Heart right ventricle (tissue), 16 donors: Measurements from ENCODE around the gene SPG11. TPM values are rescaled to one million over a fixed set of nuclear protein-coding genes. Genes with fewer than 3 reads are reported as not detected.
"Not testable (repeated sequence)": the region's sequence is repeated elsewhere in the genome, so short reads cannot be mapped to it uniquely, and the experiment has no call there.

Experiments
- ATAC-seq, 8 donors: fragments of 200-7000 bp; cut with Tn5 transposase; one replicate each; pipeline ENCODE4 v1.9.1; 2020; ENCODE audit warnings: mild to moderate bottlenecking in 8 of 8, moderate library complexity in 8 of 8, moderate number of reproducible peaks in 1 of 8
- DNase-seq, 2 donors: peaks; one replicate each; pipeline ENCODE4 v3.0.0-alpha.2; 2020
- H3K27ac ChIP-seq, 10 donors: fragments of 200-600 bp; sonication (generic) in 2 of 10; one replicate each; pipeline versions ENCODE4 v1.5.0 to v1.8.0; 2020 to 2022; ENCODE audit warnings: mild to moderate bottlenecking in 3 of 10
- H3K27me3 ChIP-seq, 7 donors: fragments of 200-600 bp; one replicate each; pipeline ENCODE4 v1.8.0; 2021 to 2022; ENCODE audit warnings: mild to moderate bottlenecking in 2 of 7
- H3K36me3 ChIP-seq, 9 donors: fragments of 200-600 bp; sonication (generic) in 1 of 9; one replicate each; pipeline versions ENCODE4 v1.5.0 to v1.8.0; 2020 to 2022; ENCODE audit warnings: mild to moderate bottlenecking in 2 of 9
- H3K4me1 ChIP-seq, 9 donors: fragments of 200-600 bp; sonication (generic) in 1 of 9; one replicate each; pipeline versions ENCODE4 v1.5.0 to v1.8.0; 2020 to 2022; ENCODE audit warnings: mild to moderate bottlenecking in 4 of 9
- H3K4me3 ChIP-seq, 10 donors: fragments of 200-600 bp; sonication (generic) in 2 of 10; one replicate each; pipeline versions ENCODE4 v1.5.0 to v1.8.0; 2020 to 2022; ENCODE audit warnings: mild to moderate bottlenecking in 7 of 10, moderate library complexity in 2 of 10
- H3K9me3 ChIP-seq, 11 donors: fragments of 200-600 bp in 10 of 11; sonication (generic) in 2 of 11; one replicate each; pipeline versions ENCODE4 v1.5.0 to v1.8.0; 2013 to 2022; ENCODE audit warnings: mild to moderate bottlenecking in 2 of 11, control low read depth in 1 of 11, moderate library complexity in 1 of 11
- CTCF ChIP-seq, 9 donors: fragments of 200-600 bp; sonication (generic) in 2 of 9; IDR thresholded peaks; one replicate each; pipeline versions ENCODE4 v1.5.0 to v1.8.0; 2021 to 2022; ENCODE audit warnings: antibody characterized with exemption in 9 of 9, mild to moderate bottlenecking in 5 of 9, moderate library complexity in 1 of 9
- WGBS, 2 donors: extraction: QIAGEN DNeasy Blood & Tissue Kit; methylation state at CpG; one replicate each; pipeline ENCODE4 v1.1.7; 2013; ENCODE audit warnings: inconsistent platforms in 1 of 2; 5-methylcytosine and 5-hydroxymethylcytosine counted together
- intact Hi-C, 10 donors: fragments of 100-400 bp; cut with DNase I; formaldehyde crosslinking; loops; one replicate each; pipeline versions ENCODE4 v1.11.1 to v1.14.2; 2022
- polyA plus RNA-seq, 2 donors: library from polyadenylated mRNA; stranded (reverse); fragments of 200-250 nt; gene quantifications; one replicate each; pipeline ENCODE4 v1.2.3, GENCODE V29; 2013
- total RNA-seq, 10 donors: library from RNA; stranded (reverse); fragmentation: NEBNext Ultra II Directional in 3 of 10; extraction: Animal tissue kit (Norgen Biotek cat#: 25700) in 3 of 10; gene quantifications; one replicate each; pipeline versions ENCODE4 v1.2.1 to v1.2.4, GENCODE V29; 2021 to 2023
- donor health status: Arrhythmogenic right ventricular cardiomyopathy.
- donor health status: ischemic (EF 13 %, LVEDD 7.1; RV severe dilation, severe dysfunction).
- donor health status: healthy with polysubstance abuse.
- donor health status: DM: no; HTN: yes; CAD: no.
- donor health status: DM: no; HTN: no; CAD: no.
- donor health status: ischemic (EF 25% LVEDD 6.9; RV normal size, moderate dysfunction).
- donor health status: ischemic (EF 25% LVEDD 5.7; RV mildly dilated, moderate dysfunction).
- donor health status: healthy.
- donor health status: DM: yes; HTN: yes; CAD: no.
- donor health status: Ischemic cardiomyopathy.
- donor health status: ischemic (EF 35%, LVEDD 5.7; RV mildly dilated, moderate dysfunction).
- donor health status: nonischemic (EF 11% LVEDD 7.7; RV severe dilation, severe dysfunction).
- donor health status: DM: yes; HTN: yes; CAD: no.
- donor health status: PGD.
- donor health status: ischemic (EF 29% LVEDD 5.4; RV normal size, mild dysfunction).
- donor health status: nonischemic (EF 23%, LVEDD 6.1; RV moderate dilation, normal function).

SPG11 gene
- total and polyA plus RNA-seq, 12 donors: 17.4 to 63.4 (median 50.4) TPM

- H3K9me3 ChIP-seq: no peaks in the 10 kb centered on the region
- peak in 7 of 8 donors; percentile 40 to 86 (median 76) for ATAC-seq
- peaks cover 0 to 34% (median 0%) of the 10 kb centered on the region in 9 donors for H3K36me3 ChIP-seq
- intact Hi-C loops: no loop called here
- H3K4me3 ChIP-seq: no peak overlapping the region
- WGBS, 2 donors: 55 to 66% methylated on average over 5 of the region's 5 CpGs
- H3K4me1 ChIP-seq: peaks cover 4 to 75% (median 45%) of the 10 kb centered on the region in 9 donors
- H3K27me3 ChIP-seq: no peaks in the 10 kb centered on the region
- peak in 4 of 9 donors; percentile 27 to 38 (median 33) for TF ChIP-seq CTCF (IDR thresholded peaks at IDR 0.05)
- peak overlapping the region in 3 of 10 donors; percentile 27 to 45 (median 32) for H3K27ac ChIP-seq
- peak in 1 of 2 donors; percentile 18 for DNase-seq
Measured at GRCh38 chr15:44545913-44546802, 117.3 kb downstream of the SPG11 start.

GRCh38 chr15:44544745-44545144, 118.7 kb downstream of the SPG11 start:
- H3K4me3 ChIP-seq, H3K27ac ChIP-seq, H3K9me3 ChIP-seq, DNase-seq, intact Hi-C loops, H3K27me3 ChIP-seq, ATAC-seq: not testable (repeated sequence)
- WGBS, 2 donors: 95% methylated on average over 5 of the region's 5 CpGs
- Histone ChIP-seq H3K36me3 (peaks cover 0 to 39% (median 0%) of the 10 kb centered on the region in 9 donors), H3K4me1 (peaks cover 4 to 77% (median 54%) of the 10 kb centered on the region in 9 donors)

- DNase-seq: no peak
- no peak for ATAC-seq
- intact Hi-C loops: no loop called here
- Histone ChIP-seq H3K27me3 (no peaks in the 10 kb centered on the region), H3K9me3 (no peaks in the 10 kb centered on the region), H3K27ac (peak overlapping the region in 4 of 10 donors; percentile 5 to 50 (median 46)), H3K4me3 (no peak overlapping the region), H3K4me1 (peaks cover 4 to 88% (median 70%) of the 10 kb centered on the region in 9 donors), H3K36me3 (peaks cover 0 to 37% (median 0%) of the 10 kb centered on the region in 9 donors)
- no peak for TF ChIP-seq CTCF (IDR thresholded peaks at IDR 0.05)
Measured at GRCh38 chr15:44542596-44542995, 120.9 kb downstream of the SPG11 start.

- H3K4me3 ChIP-seq: no peak overlapping the region
- no peak for ATAC-seq
- H3K36me3 ChIP-seq: peaks cover 0 to 37% (median 0%) of the 10 kb centered on the region in 9 donors
- DNase-seq: no peak
- H3K4me1 ChIP-seq: peaks cover 4 to 77% (median 64%) of the 10 kb centered on the region in 9 donors
- peak overlapping the region in 3 of 10 donors; percentile 16 to 50 (median 44) for H3K27ac ChIP-seq
- no peaks in the 10 kb centered on the region for H3K27me3 ChIP-seq
- WGBS, 2 donors: 97 to 98% methylated on average over 4 of the region's 4 CpGs
- no peaks in the 10 kb centered on the region for H3K9me3 ChIP-seq
- no peak for TF ChIP-seq CTCF (IDR thresholded peaks at IDR 0.05)
- intact Hi-C loops: no loop called here
Measured at GRCh38 chr15:44541282-44541958, 122.0 kb downstream of the SPG11 start.
